ENCODE results near the gene PSMB11. TPM values are rescaled to one million over a fixed set of nuclear protein-coding genes. Genes with fewer than 3 reads are reported as not detected.
A peak's percentile ranks its signal among the peaks of the same experiment; 100 is the strongest.

Gene PSMB11
- total and polyA plus RNA-seq, 2 donors (not counting 1 experiment from before 2014, with no cell fraction given): not detected

GRCh38 chr14:23074906-23075305 is 32.9 kb downstream of the PSMB11 start:
- no peak for DNase-seq
- intact Hi-C loops (cut with micrococcal nuclease): no loop called here
- WGBS (ENCODE audit: insufficient coverage): no CpG with 5 or more reads among the region's 1 CpG

DNA sequence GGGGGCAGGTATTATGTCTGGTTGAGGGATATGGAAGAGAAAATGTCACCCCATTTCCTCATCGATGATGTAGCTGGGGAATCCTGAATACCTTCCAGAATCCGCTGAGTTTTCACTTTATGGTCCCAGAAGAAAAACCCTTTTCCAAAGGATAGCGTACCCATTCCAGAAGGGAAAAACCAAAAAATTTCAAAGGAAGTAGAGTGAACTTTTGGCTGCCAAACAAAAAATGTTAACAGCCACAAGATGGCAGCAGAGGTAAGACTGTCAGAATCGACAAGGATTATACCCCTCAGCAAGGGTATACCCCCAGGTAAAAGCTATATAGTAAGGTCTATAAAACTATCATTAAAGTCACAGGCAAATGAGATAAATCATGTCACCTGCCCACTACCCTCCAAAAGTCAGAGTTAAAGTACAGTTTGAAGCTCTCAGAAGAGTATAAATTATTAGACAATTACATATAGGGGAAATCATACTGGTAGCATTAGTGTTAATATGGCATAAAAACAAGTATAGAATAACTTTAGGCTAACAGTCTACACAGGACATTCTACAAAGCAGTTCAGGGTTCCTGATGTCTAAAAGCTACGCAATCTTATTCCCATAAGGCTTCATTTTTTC is 34.9 kb downstream of the PSMB11 start:
- Histone ChIP-seq H3K27me3 (replicated peaks in 1 of 4; ENCODE audit: control extremely low read depth in 1 of 4, control insufficient read depth in 3 of 4, insufficient read depth in 4 of 4, low read length in 3 of 4) (no peaks in the 10 kb centered on the region), H2AFZ (ENCODE audit: insufficient read depth, low read depth, low read length, poor library complexity, severe bottlenecking) (no peak overlapping the region), H3K4me3 (ENCODE audit: control extremely low read depth in 1 of 5, extremely low read depth in 1 of 5, insufficient read depth in 1 of 5, low read depth in 2 of 5, low read length in 4 of 5) (no peak overlapping the region), H3K79me2 (ENCODE audit: control insufficient read depth, insufficient read depth, low read length) (peaks cover 18% of the 10 kb centered on the region), H3K9ac (ENCODE audit: low read length) (no peak overlapping the region), H3K27ac (ENCODE audit: low read length in 2 of 2) (no peak overlapping the region), H3K4me1 (ENCODE audit: control insufficient read depth in 2 of 2, insufficient read depth in 2 of 2, low read length in 2 of 2) (peaks cover 2 to 4% of the 10 kb centered on the region in 2 donors), H4K20me1 (ENCODE audit: control insufficient read depth, insufficient read depth, low read length, poor library complexity, severe bottlenecking) (peaks cover 26% of the 10 kb centered on the region), H3K4me2 (replicated peaks; ENCODE audit: low read depth, low read length, poor library complexity, severe bottlenecking) (no peak overlapping the region), H3K36me3 (replicated peaks in 1 of 2; ENCODE audit: control extremely low read depth in 1 of 2, control insufficient read depth in 1 of 2, extremely low read depth in 1 of 2, insufficient read depth in 2 of 2, low read length in 1 of 2) (peaks cover 23 to 82% of the 10 kb centered on the region in 2 experiments), H3K9me3 (ENCODE audit: control extremely low read depth in 1 of 3, control insufficient read depth in 2 of 3, insufficient read depth in 1 of 3, low read length in 2 of 3) (no peaks in the 10 kb centered on the region)
- ChIA-PET POLR2A (interaction anchor here (0.5 kb wide), 1 partner anchor 32 kb away, joined by 5 read pairs; no protein-coding TSS in a partner anchor), CTCF (interaction anchor here (0.6 to 3.4 kb wide), 34 partner anchors 9 to 693 kb away, joined by 3 to 33 read pairs (median 5); partner anchors contain the start of genes ACIN1, C14orf119, CDH24 and SLC7A8)
- DNase-seq (peak; percentile 62), ATAC-seq (ENCODE audit: low read depth) (peak; percentile 66)
- Mint-ChIP-seq H3K4me3 (no peak overlapping the region), H3K9me3 (ENCODE audit: insufficient read depth) (no peaks in the 10 kb centered on the region), H3K4me1 (peaks cover 9% of the 10 kb centered on the region), H3K27me3 (no peaks in the 10 kb centered on the region), H3K27ac (no peak overlapping the region)
- intact Hi-C loops (cut with micrococcal nuclease): loop anchor here (2.0 kb wide), 1 partner anchor 18 kb away; the partner anchor contains the start of genes ACIN1 and C14orf119
- TF ChIP-seq, protein P1, sequence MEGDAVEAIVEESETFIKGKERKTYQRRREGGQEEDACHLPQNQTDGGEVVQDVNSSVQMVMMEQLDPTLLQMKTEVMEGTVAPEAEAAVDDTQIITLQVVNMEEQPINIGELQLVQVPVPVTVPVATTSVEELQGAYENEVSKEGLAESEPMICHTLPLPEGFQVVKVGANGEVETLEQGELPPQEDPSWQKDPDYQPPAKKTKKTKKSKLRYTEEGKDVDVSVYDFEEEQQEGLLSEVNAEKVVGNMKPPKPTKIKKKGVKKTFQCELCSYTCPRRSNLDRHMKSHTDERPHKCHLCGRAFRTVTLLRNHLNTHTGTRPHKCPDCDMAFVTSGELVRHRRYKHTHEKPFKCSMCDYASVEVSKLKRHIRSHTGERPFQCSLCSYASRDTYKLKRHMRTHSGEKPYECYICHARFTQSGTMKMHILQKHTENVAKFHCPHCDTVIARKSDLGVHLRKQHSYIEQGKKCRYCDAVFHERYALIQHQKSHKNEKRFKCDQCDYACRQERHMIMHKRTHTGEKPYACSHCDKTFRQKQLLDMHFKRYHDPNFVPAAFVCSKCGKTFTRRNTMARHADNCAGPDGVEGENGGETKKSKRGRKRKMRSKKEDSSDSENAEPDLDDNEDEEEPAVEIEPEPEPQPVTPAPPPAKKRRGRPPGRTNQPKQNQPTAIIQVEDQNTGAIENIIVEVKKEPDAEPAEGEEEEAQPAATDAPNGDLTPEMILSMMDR (IDR thresholded peaks at IDR 0.05): peak; percentile 83
- no peak for TF ChIP-seq EZH2 (IDR thresholded peaks at IDR 0.05; ENCODE audit: borderline replicate concordance, insufficient read depth, low read depth, low read length, poor library complexity, severe bottlenecking)
- WGBS (ENCODE audit: insufficient coverage): 67% methylated on average over 1 of the region's 5 CpGs

More at GRCh38 chr14:23074906-23075305, 32.9 kb downstream of the PSMB11 start:
- Mint-ChIP-seq H3K27ac (no peak overlapping the region), H3K4me3 (no peak overlapping the region), H3K27me3 (no peaks in the 10 kb centered on the region), H3K4me1 (peaks cover 28% of the 10 kb centered on the region), H3K9me3 (ENCODE audit: insufficient read depth) (no peaks in the 10 kb centered on the region)
- no peaks in the 10 kb centered on the region for H3K9me3 ChIP-seq (ENCODE audit: control extremely low read depth in 1 of 3, control insufficient read depth in 2 of 3, insufficient read depth in 1 of 3, low read length in 2 of 3)
- POLR2A ChIA-PET: no interaction called here
- peaks cover 17 to 21% of the 10 kb centered on the region in 2 donors for H3K4me1 ChIP-seq (ENCODE audit: control insufficient read depth in 2 of 2, insufficient read depth in 2 of 2, low read length in 2 of 2)
- H4K20me1 ChIP-seq (ENCODE audit: control insufficient read depth, insufficient read depth, low read length, poor library complexity, severe bottlenecking): peaks cover 18% of the 10 kb centered on the region
- TF ChIP-seq EZH2 (IDR thresholded peaks at IDR 0.05; ENCODE audit: borderline replicate concordance, insufficient read depth, low read depth, low read length, poor library complexity, severe bottlenecking): no peak
- TF ChIP-seq, protein P1 (IDR thresholded peaks at IDR 0.05): no peak
- no peak for ATAC-seq (ENCODE audit: low read depth)
- no peak overlapping the region for H3K4me3 ChIP-seq (ENCODE audit: control extremely low read depth in 1 of 5, extremely low read depth in 1 of 5, insufficient read depth in 1 of 5, low read depth in 2 of 5, low read length in 4 of 5)
- peaks cover 30% of the 10 kb centered on the region for H3K79me2 ChIP-seq (ENCODE audit: control insufficient read depth, insufficient read depth, low read length)
- H2AFZ ChIP-seq (ENCODE audit: insufficient read depth, low read depth, low read length, poor library complexity, severe bottlenecking): no peak overlapping the region
- peaks cover 19 to 67% of the 10 kb centered on the region in 2 experiments for H3K36me3 ChIP-seq (replicated peaks in 1 of 2; ENCODE audit: control extremely low read depth in 1 of 2, control insufficient read depth in 1 of 2, extremely low read depth in 1 of 2, insufficient read depth in 2 of 2, low read length in 1 of 2)
- CTCF ChIA-PET: interaction anchor here (0.6 to 1.5 kb wide), 7 partner anchors 17 to 119 kb away, joined by 3 to 7 read pairs (median 4); partner anchors contain the start of genes ACIN1 and C14orf119
- H3K27ac ChIP-seq (ENCODE audit: low read length in 2 of 2): no peak overlapping the region
- no peaks in the 10 kb centered on the region for H3K27me3 ChIP-seq (replicated peaks in 1 of 4; ENCODE audit: control extremely low read depth in 1 of 4, control insufficient read depth in 3 of 4, insufficient read depth in 4 of 4, low read length in 3 of 4)
- no peak overlapping the region for H3K9ac ChIP-seq (ENCODE audit: low read length)
- H3K4me2 ChIP-seq (replicated peaks; ENCODE audit: low read depth, low read length, poor library complexity, severe bottlenecking): no peak overlapping the region
